ENCODE results near the gene SWT1. TPM values are rescaled to one million over a fixed set of nuclear protein-coding genes. Genes with fewer than 3 reads are reported as not detected.
"Not testable (repeated sequence)": the region's sequence is repeated elsewhere in the genome, so short reads cannot be mapped to it uniquely, and the experiment has no call there.

The SWT1 gene
- total RNA-seq, 1 donor from 2014 or later, result 2.2 TPM

DNA sequence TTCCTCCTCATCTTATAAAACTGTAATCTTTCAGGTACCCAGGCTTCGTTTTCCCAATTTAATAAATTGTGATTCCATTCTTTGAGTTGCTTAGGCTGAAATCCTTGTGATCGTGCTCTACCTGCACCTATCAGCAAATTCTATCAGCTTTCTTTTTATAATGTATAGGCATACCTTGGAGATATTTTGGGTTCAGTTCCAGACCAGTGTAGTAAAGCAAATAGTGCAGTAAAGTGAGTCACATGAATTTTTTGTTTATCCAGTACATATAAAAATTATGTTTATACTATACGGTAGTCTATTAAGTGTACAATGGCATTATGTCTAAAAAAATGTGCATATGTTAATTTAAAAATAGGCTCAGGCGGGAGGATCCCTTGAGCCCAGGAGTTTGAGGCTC is 5.5 kb downstream of the SWT1 start:
- intact Hi-C loops (cut with micrococcal nuclease), result no loop called here

DNA sequence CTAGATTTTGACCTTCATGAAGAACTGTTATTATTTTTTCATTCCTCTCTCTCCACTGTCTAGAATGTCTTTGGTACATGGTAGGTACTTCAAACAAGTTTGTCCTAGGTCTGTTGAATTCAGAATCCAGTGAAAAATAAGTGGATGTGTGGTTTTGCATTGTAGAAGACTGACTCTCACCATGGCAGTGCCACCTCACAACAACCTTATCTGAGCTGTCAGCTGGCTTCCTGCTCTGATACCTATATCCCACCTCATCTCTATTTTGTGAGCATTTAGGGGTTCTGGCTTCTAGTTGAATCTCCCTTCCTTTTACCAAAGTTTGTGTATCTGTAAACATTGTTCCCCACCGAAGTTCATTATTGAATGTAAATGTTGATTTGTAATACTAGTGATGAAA is 9.1 kb downstream of the SWT1 start:
- intact Hi-C loops (cut with micrococcal nuclease), result no loop called here

DNA sequence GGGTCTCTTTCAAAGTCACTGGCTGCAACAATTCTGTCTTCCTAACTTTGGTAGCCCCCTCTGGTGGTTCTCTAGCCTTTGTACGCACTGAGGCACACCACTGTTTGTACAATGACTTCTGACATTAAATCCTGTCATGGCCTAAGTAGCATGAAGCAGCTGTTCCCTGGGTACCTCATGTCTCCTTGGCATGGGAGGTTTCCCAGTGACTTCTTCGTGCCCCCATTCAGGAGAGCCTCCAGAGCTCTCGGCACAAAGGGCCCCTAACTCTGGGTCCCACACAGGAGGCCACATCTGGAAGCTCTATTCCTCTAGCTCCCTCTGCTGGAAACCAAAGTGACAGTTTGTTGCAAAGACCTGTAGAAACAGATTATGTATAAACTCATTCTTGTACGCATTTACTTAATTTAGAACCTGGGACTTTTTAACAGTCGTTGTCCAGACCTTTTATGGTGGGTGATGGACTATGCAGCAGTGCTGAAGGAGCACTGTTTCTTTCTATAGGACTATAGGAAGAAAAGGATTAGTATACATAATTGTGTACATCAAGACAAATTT is 13.4 kb downstream of the SWT1 start:
- intact Hi-C loops (cut with micrococcal nuclease), result loop anchor here (1.0 to 2.0 kb wide), 3 partner anchors 124 to 365 kb away; no protein-coding TSS in a partner anchor

DNA sequence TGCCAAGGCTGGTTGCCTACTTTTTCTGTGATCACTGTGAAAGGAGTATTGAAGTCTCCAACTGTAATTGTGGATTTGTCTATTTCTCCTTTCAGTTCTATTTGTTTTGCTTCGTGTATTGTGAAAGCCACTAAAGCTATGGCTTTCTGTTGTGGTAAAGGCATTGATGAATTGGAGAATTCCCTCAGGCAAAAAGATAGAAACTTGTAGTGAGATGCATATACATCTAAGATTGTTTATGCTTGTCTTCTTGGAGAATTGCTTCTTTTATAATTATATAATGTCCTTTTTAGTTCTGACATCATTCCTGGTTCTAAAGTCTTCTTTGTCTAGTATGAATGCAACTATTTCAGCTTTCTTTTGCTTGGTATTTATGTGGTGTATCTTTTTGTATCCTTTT is 36.8 kb downstream of the SWT1 start:
- intact Hi-C loops (cut with micrococcal nuclease), result no loop called here

DNA sequence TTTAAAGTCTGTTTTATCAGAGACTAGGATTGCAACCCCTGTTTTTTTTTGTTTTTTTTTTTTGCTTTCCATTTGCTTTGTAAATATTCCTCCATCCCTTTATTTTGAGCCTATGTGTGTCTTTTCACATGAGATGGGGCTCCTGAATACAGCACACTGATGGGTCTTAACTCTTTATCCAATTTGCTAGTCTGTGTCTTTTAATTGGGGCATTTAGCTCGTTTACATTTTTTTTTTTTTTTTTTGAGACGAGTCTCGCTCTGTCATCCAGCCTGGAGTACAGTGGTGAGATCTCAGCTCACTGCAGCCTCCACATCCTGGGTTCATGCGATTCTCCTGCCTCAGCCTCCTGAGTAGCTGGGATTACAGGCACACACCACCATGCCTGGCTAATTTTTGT is 41.7 kb downstream of the SWT1 start:
- intact Hi-C loops (cut with micrococcal nuclease), result not testable (repeated sequence)

DNA sequence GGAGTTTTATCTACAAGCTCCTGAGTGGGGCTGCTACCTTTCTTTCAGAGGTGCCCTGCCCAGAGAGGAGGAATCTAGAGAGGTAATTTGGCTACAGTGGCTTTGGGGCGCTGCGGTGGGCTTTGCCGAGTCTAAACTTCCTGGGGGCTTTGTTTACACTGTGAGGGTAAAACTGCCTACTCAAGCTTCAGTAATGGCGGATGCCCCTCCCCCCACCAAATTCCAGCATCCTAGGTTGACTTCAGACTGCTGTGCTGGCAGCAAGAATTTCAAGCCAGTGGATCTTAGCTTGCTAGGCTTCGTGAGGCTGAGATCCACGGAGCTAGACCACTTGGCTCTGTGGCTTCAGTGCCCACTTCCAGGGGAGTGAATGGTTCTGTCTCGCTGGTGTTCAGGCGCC is 43.9 kb downstream of the SWT1 start:
- intact Hi-C loops (cut with micrococcal nuclease), result no loop called here

DNA sequence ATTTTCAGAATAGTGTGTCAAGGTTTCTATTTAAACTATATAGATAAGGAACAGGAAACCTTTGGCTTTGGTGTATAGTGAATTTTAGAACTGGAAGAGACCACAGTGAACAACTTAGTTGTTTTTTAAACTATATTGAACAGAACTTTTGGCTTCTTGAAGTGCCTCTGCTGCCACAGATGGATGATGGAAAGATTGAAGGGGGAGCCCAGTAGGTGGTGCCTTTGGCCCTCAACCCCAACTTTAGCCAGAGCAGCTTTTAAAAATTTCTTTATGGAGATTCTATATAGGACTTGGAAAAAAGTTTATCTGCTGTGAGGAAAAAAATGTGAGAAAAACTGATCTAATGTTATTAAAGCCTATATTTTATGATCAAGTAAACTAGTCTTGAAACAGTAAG is 50.2 kb downstream of the SWT1 start:
- intact Hi-C loops (cut with micrococcal nuclease), result no loop called here

DNA sequence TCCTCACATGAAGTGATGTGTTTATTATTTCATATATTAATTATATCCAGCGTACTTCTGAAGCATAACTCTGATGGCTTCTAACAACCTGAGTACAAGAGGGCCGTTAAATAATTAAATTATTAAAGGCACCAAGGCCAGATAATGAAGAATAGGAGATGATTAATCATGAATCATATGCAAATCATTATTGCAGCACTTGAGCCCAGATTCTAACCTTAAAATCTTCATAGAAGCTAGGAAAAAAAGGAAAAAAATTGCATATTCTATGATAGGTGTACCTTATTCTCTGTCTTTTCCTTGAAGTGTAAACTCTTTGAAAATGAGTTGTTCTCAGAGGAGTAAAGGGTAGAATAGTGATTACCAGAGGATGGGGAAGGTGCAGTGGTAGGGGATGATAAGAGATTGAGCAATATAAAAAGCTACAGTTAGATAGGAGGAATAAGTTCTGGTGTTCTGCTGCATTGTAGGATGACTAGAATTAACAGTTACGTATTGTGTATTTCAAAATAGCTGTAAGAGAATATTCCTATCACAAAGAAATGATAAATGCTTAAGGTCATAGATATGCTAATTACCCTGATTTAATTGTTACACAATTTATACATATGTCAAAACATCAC is 51.1 kb downstream of the SWT1 start:
- intact Hi-C loops (cut with micrococcal nuclease), result no loop called here

DNA sequence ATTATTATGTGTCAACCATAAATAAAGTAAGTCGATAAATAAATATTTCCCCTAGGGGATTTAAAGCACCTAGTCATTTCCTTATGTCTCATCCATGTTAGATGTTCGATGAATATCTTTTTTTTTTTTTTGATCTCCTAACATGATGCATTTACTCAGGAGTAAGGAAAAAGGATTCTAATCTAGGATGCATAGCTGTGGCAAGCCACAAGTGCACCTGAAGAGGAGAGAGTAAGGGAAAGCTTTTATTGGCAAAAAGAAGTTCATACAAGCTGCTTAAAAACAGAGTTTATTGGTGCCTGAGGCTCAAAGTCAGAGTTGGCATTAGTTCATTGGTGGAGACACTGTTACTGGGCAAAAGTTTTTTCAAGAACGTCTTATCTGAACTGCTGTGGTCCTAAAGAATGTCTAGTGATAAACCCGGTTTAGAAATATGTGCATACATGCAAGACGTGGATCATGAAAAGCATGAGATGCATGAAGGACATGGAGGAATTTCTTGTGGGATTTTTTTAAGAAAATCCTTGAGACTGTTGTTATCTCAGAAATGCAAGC is 51.7 kb downstream of the SWT1 start:
- intact Hi-C loops (cut with micrococcal nuclease), result no loop called here

DNA sequence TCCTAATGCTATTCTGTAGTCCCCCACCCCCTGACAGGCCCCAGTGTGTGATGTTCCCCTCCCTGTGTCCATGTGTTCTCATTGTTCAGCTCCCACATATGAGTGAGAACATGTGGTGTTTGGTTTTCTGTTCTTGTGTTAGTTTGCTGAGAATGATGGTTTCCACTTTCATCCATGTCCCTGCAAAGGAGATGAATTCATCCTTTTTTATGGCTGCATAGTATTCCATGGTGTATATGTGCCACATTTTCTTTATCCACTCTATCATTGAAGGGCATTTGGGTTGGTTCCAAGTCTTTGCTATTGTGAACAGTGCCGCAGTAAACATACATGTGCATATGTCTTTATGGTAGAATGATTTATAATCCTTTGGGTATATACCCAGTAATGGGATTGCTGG is 52.4 kb downstream of the SWT1 start:
- intact Hi-C loops (cut with micrococcal nuclease), result not testable (repeated sequence)

DNA sequence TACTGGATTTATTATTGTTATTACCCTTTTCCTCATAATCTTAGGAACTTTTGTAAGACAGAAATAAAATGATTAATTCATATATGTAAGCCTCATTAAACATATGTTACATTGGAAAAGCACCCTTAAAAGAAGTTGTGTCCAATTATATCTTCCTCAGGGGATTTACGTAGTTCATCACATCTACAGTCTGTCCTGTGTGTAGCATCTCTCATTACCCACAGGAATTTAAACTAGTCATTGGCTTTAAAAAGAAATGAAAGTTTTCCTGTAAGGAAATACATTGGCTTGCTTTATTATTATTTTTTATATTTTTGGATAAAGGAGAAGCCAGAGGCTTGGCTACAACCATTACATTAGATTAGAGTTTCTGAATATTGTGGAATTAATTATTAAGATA is 56.1 kb downstream of the SWT1 start:
- intact Hi-C loops (cut with micrococcal nuclease), result no loop called here

DNA sequence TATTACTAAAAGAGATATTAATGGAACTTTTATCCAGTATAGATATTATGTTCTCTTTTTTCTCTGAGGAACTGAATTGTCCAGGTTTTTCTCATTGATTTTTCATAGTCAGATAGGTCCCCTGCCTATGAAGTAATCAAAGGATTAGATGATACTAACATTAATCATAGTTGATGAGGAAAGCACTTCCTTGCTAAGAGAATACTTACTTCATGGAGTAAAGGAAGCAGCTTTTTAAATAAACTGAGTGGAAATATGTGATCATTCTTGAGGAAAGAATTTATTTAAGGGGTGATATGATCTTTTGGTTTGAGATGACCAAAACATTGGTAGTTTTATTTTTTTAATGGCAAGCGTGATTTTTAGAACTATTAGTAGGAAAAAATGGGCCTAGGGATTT is 58.9 kb downstream of the SWT1 start:
- intact Hi-C loops (cut with micrococcal nuclease), result no loop called here

DNA sequence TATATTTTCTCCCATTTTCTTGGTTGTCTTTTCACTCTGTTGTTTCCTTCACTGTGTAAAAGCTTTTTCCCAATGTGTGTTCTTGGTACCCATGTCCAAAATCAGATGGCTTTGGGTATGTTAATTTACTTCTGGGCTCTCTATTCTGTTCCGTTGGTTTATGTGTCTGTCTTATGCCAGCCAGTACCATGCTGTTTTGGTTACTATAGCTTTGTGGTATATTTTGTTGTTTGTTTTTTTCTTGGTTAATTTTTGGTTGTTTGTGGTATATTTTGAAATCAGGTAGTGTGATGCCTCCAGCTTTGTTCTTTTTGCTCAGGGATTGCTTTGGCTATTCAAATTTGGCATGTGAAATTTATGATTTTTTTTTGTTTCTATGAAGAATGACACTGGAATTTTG is 67.2 kb downstream of the SWT1 start:
- intact Hi-C loops (cut with micrococcal nuclease), result no loop called here

DNA sequence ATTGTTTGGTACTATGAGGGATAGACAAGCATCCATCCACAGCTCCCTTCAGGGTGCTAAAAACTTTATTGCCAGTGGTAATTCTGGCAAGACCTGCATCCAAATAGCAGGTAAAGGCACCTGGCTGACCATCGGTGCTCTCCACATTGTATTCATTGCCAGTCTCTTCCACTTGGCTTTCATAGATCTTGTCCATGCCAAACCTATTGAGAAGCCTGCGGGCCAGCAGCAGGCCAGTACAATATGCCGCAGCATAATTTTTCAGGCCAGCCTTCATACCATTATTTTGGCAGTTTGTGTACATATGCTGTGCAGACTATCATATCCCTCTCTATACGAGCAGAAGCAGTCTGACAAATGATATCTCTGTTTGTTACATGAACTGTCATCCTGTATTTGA is 70.2 kb downstream of the SWT1 start:
- intact Hi-C loops (cut with micrococcal nuclease), result no loop called here

DNA sequence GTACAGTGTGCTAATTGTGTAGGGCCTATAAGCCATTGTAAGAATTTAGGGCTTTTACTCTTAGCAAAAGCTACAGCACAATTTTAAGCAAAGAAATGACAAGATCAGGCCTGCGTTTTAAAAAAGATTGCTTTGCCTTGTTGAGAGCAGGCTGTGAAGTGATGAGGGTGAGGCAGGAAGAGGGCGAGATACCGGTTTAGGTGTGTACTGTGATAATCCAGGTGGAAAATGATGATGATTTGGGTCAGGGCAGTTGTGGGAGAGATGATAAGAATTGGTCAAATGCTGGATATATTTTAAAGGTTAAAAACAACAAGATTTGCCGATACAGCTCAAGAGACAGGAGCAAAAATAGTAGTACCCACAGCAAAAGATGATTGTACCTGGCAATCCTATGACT is 72.0 kb downstream of the SWT1 start:
- intact Hi-C loops (cut with micrococcal nuclease), result no loop called here

DNA sequence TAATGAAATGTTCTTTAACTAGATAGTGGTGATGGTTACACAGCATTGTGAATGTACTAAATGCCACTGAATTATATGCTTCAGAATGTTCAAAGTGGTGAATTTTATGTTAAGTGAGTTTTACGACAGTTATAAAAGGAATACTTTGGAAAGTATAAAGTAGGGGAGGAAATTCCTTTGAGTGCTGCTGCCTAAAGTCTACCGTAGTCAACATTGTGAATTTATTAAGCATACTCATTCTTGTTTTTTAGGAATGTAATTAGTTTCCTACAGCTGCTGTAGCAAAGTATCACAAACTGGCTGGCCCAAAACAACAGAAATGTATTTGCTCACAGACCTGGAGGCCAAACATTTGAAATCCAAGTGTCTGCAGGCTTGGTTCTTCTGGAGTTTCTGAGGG is 73.0 kb downstream of the SWT1 start:
- intact Hi-C loops (cut with micrococcal nuclease), result no loop called here

DNA sequence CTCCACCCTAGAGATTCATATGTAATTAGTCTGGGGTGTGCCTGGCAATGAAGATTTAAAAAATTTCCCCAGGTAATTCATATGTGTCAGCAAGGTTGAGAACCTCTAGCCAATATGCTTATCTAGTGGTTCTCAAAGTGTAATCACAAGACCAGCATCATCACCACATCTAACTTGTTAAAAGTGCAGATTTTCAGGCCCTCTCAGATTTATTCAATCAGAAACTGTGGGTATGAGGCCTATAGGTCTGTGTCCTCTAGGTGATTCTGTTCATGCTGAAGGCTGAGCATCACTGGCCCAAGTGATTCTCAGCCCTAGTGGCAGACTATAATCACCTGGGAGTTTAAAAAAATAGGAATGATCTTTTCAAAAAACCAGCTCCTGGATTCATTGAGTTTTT is 75.9 kb downstream of the SWT1 start:
- intact Hi-C loops (cut with micrococcal nuclease), result no loop called here

DNA sequence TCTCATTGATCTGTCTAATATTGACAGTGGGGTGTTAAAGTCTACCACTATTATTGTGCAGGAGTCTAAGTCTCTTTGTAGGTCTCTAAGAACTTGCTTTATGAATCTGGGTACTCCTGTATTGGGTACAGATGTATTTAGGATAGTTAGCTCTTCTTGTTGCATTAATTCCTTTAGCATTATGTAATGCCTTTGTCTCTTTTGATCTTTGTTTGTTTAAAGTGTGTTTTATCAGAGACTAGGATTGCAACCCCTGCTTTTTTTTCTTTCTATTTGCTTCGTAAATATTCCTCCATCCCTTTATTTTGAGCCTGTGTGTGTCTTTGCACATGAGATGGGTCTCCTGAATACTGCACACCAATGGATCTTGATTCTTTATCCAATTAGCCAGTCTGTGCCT is 77.2 kb downstream of the SWT1 start:
- intact Hi-C loops (cut with micrococcal nuclease), result not testable (repeated sequence)

DNA sequence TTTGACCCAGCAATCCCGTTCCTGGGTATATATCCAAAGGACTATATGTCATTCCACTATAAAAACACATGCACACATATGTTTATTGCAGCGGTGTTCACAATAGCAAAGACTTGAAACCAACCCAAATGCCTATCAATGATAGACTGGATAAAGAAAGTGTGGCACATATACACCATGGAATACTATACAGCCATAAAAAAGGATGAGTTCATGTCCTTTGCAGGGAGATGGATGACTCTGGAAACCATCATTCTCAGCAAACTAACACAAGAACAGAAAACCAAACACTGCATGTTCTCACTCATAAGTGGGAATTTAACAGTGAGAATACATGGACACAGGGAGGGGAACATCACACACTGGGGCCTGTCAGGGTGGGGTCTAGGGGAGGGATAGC is 80.2 kb downstream of the SWT1 start:
- intact Hi-C loops (cut with micrococcal nuclease), result loop anchor here (5.0 kb wide), 1 partner anchor 45 kb away; no protein-coding TSS in a partner anchor

DNA sequence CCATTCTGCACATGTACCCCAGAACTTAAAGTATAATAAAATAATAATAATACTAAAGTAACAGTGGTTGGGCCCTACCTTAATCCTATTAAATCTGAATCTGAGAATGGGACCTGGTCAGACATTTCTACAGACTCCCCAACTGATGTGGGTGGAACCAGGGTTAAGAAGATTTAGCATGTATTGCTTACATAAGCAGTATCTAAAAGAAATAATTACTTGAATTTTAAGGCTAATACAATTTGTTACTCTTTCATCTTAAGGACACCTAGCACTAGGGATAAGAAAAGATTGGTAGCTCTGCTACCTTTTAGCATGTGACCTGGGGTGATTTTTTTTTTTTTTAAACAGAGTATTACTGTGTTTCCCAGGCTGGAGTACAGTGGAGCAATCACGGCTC is 80.7 kb downstream of the SWT1 start:
- intact Hi-C loops (cut with micrococcal nuclease), result loop anchor here (2.0 to 5.0 kb wide), 2 partner anchors 45 to 443 kb away; no protein-coding TSS in a partner anchor

DNA sequence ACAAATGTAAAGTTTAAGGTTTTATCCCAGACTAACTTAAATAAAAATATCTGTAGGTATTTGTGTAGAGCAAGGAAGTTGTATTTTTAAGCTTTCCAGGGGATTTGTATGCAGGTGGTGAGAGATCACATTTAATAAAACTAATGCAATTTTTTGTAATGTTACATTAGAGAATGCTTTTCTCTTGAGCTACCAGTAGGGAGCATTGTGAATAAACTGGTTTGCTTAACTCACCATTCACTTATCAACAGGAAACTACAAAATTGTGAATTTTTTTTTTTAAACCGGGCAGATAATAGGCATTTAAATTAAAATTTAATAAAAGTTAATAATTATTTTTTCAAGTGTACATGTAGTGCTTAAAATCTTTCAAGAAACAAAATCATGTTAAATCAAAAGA is 81.5 kb downstream of the SWT1 start:
- intact Hi-C loops (cut with micrococcal nuclease), result loop anchor here (2.0 to 5.0 kb wide), 2 partner anchors 44 to 442 kb away; no protein-coding TSS in a partner anchor

DNA sequence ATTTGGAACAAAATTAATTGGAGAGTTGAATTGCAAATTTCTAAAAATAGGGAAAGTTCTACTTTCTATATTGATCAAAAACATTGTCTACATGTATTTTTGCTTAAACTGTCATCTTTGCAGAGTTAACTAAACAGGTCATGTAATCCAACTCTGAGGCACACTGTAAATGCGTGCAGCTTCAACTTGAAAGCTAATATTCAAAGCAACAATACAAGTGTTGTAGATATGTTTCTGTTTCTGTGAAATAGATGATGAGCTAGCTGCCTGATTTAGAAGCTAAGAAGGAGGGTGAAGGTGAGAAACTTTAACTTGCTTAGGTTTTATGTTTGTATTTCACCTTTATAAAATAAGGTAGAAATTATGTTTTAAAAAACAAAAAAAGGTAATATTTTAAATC is 82.9 kb downstream of the SWT1 start:
- intact Hi-C loops (cut with micrococcal nuclease), result loop anchor here (1.0 to 5.0 kb wide), 3 partner anchors 42 to 441 kb away; no protein-coding TSS in a partner anchor

DNA sequence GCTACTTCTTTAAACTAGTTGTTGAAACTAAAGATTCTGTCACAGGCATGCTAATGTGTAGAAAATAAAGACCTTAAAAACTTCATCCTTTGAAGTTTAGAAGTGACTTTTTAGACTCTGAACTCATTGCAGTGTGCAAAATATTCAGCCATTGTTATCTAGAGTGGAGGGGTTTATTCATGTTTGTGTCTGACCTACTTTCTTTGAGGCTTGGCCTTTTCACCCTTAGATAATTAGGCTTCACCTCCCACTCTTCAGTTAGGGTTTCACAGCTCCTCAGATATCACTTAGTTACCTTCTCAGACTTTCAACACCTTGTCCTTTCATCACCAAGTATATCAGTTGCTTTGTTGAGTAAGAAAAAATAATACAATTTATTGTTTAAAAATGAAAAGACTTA is 84.2 kb downstream of the SWT1 start:
- intact Hi-C loops (cut with micrococcal nuclease), result no loop called here
